Prostate gland (tissue), 2 donors: ENCODE results near the gene RIMBP2.

Source experiments
- CTCF ChIP-seq, 4 experiments: fragments of 200-600 bp in 2 of 4; fragments of 450-650 bp in 2 of 4; sonication (generic) in 2 of 4; IDR thresholded peaks; 1 replicate in 3 of 4; 2 replicates in 1 of 4; pipeline ENCODE4 v1.5.1; 2016 to 2019; ENCODE audit warnings: antibody characterized with exemption in 4 of 4, mild to moderate bottlenecking in 2 of 4, moderate library complexity in 2 of 4
- POLR2A ChIP-seq: fragments of 450-650 bp; IDR thresholded peaks from one replicate; pipeline ENCODE4 v1.6.1; 2016; ENCODE audit warnings: antibody characterized with exemption, mild to moderate bottlenecking
- POLR2AphosphoS5 ChIP-seq: sonication (generic); formaldehyde crosslinking; IDR thresholded peaks from one replicate; pipeline ENCODE4 v1.6.1; 2017; ENCODE audit warnings: antibody characterized with exemption

DNA sequence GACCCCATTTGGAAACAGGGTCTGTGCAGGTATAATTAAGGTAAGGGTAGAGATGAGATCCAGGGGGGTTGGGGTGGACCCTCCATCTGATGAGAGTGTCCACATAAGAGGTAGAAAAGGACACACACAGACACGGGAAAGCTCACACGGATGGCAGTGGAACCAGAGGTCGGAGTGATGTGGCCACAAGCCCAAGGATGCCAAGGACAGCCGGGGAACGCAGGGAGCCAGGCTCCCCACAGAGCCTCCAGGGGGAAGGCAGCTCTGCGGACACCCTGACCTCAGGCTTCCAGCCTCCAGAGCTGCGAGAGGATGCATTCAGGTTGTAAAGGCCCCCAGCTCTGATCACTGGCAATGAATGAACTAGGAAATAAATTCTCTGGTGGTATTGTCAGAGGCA, 33.0 kb downstream of the RIMBP2 start:
- TF ChIP-seq POLR2AphosphoS5 (no peak), CTCF (IDR thresholded peaks at IDR 0.05) (no peak), POLR2A (no peak)
